ENCODE data around the gene PAM16. TPM values are rescaled to one million over a fixed set of nuclear protein-coding genes. Genes with fewer than 3 reads are reported as not detected.

The PAM16 gene
- total and polyA plus RNA-seq, 3 experiments from 2014 or later, result 38.6 to 70.2 (median 66.6) TPM

GRCh38 chr16:4386451-4386805 lies 35.3 kb upstream of the PAM16 start:
- H3K36me3 Mint-ChIP-seq, result peaks cover 0 to 85% (median 4%) of the 10 kb centered on the region in 3 donors
- peaks cover 0 to 9% (median 2%) of the 10 kb centered on the region in 3 donors for H3K4me1 Mint-ChIP-seq
- POLR2A ChIA-PET, result no interaction called here
- no peaks in the 10 kb centered on the region for H3K27me3 Mint-ChIP-seq
- CTCF ChIA-PET, result no interaction called here
- no peaks in the 10 kb centered on the region for H3K4me1 ChIP-seq (ENCODE audit: insufficient read depth, low read length)
- H3K4me3 Mint-ChIP-seq, result peak overlapping the region in 1 of 7 donors; percentile 52
- H3K27me3 ChIP-seq (ENCODE audit: insufficient read depth, low read length, poor library complexity, severe bottlenecking), result no peaks in the 10 kb centered on the region
- H3K27ac ChIP-seq (ENCODE audit: low read depth, low read length), result no peak overlapping the region
- H3K27ac Mint-ChIP-seq, result peak overlapping the region in 4 of 8 donors; percentile 17 to 79 (median 44)
- H3K4me3 ChIP-seq (ENCODE audit: low read length), result no peak overlapping the region
- peaks cover 31% of the 10 kb centered on the region for H3K36me3 ChIP-seq (ENCODE audit: insufficient read depth, low read length)
- H3K9me3 ChIP-seq (ENCODE audit: low read length), result no peaks in the 10 kb centered on the region
- DNase-seq, result no peak
- H3K9me3 Mint-ChIP-seq, result peaks cover 0 to 2% (median 0%) of the 10 kb centered on the region in 5 donors

GRCh38 chr16:4385789-4386450 lies 34.8 kb upstream of the PAM16 start:
- Mint-ChIP-seq H3K4me3 (peak overlapping the region in 1 of 7 donors; percentile 52), H3K9me3 (peaks cover 0 to 2% (median 0%) of the 10 kb centered on the region in 5 donors), H3K4me1 (peaks cover 0 to 9% (median 2%) of the 10 kb centered on the region in 3 donors), H3K27me3 (no peaks in the 10 kb centered on the region), H3K27ac (peak overlapping the region in 2 of 8 donors; percentile 15 to 79), H3K36me3 (peaks cover 0 to 84% (median 4%) of the 10 kb centered on the region in 3 donors)
- H3K36me3 ChIP-seq (ENCODE audit: insufficient read depth, low read length), result peaks cover 31% of the 10 kb centered on the region
- H3K27me3 ChIP-seq (ENCODE audit: insufficient read depth, low read length, poor library complexity, severe bottlenecking), result no peaks in the 10 kb centered on the region
- ChIA-PET CTCF (no interaction called here), POLR2A (no interaction called here)
- no peaks in the 10 kb centered on the region for H3K9me3 ChIP-seq (ENCODE audit: low read length)
- no peak overlapping the region for H3K4me3 ChIP-seq (ENCODE audit: low read length)
- no peak for DNase-seq
- H3K4me1 ChIP-seq (ENCODE audit: insufficient read depth, low read length), result no peaks in the 10 kb centered on the region
- no peak overlapping the region for H3K27ac ChIP-seq (ENCODE audit: low read depth, low read length)

GRCh38 chr16:4385066-4385788 lies 34.1 kb upstream of the PAM16 start:
- no peaks in the 10 kb centered on the region for H3K4me1 ChIP-seq (ENCODE audit: insufficient read depth, low read length)
- ChIA-PET POLR2A (no interaction called here), CTCF (no interaction called here)
- DNase-seq, result no peak
- H3K36me3 Mint-ChIP-seq, result peaks cover 0 to 84% (median 4%) of the 10 kb centered on the region in 3 donors
- H3K4me1 Mint-ChIP-seq, result peaks cover 0 to 13% (median 1%) of the 10 kb centered on the region in 3 donors
- no peaks in the 10 kb centered on the region for H3K9me3 ChIP-seq (ENCODE audit: low read length)
- H3K9me3 Mint-ChIP-seq, result peaks cover 0 to 2% (median 0%) of the 10 kb centered on the region in 5 donors
- no peaks in the 10 kb centered on the region for H3K27me3 Mint-ChIP-seq
- peaks cover 30% of the 10 kb centered on the region for H3K36me3 ChIP-seq (ENCODE audit: insufficient read depth, low read length)
- H3K27me3 ChIP-seq (ENCODE audit: insufficient read depth, low read length, poor library complexity, severe bottlenecking), result no peaks in the 10 kb centered on the region
- no peak overlapping the region for H3K4me3 ChIP-seq (ENCODE audit: low read length)
- H3K27ac Mint-ChIP-seq, result peak overlapping the region in 2 of 8 donors; percentile 33 to 79
- H3K27ac ChIP-seq (ENCODE audit: low read depth, low read length), result no peak overlapping the region
- H3K4me3 Mint-ChIP-seq, result no peak overlapping the region

GRCh38 chr16:4384509-4384942 lies 33.4 kb upstream of the PAM16 start:
- Histone ChIP-seq H3K9me3 (ENCODE audit: low read length) (no peaks in the 10 kb centered on the region), H3K4me1 (ENCODE audit: insufficient read depth, low read length) (no peaks in the 10 kb centered on the region), H3K27me3 (ENCODE audit: insufficient read depth, low read length, poor library complexity, severe bottlenecking) (no peaks in the 10 kb centered on the region), H3K27ac (ENCODE audit: low read depth, low read length) (no peak overlapping the region), H3K36me3 (ENCODE audit: insufficient read depth, low read length) (peaks cover 29% of the 10 kb centered on the region), H3K4me3 (ENCODE audit: low read length) (no peak overlapping the region)
- no peak overlapping the region for H3K4me3 Mint-ChIP-seq
- H3K9me3 Mint-ChIP-seq, result peaks cover 0 to 2% (median 0%) of the 10 kb centered on the region in 5 donors
- peaks cover 0 to 11% (median 0%) of the 10 kb centered on the region in 3 donors for H3K4me1 Mint-ChIP-seq
- no peaks in the 10 kb centered on the region for H3K27me3 Mint-ChIP-seq
- CTCF ChIA-PET, result no interaction called here
- H3K27ac Mint-ChIP-seq, result peak overlapping the region in 1 of 8 donors; percentile 79
- no peak for DNase-seq
- H3K36me3 Mint-ChIP-seq, result peaks cover 0 to 80% (median 2%) of the 10 kb centered on the region in 3 donors
- POLR2A ChIA-PET, result no interaction called here

- CTCF ChIA-PET, result no interaction called here
- DNase-seq, result no peak
- POLR2A ChIA-PET, result no interaction called here
- peaks cover 0 to 78% (median 2%) of the 10 kb centered on the region in 3 donors for H3K36me3 Mint-ChIP-seq
- peak overlapping the region in 1 of 8 donors; percentile 63 for H3K27ac Mint-ChIP-seq
- Histone ChIP-seq H3K27me3 (ENCODE audit: insufficient read depth, low read length, poor library complexity, severe bottlenecking) (no peaks in the 10 kb centered on the region), H3K27ac (ENCODE audit: low read depth, low read length) (no peak overlapping the region), H3K4me1 (ENCODE audit: insufficient read depth, low read length) (no peaks in the 10 kb centered on the region), H3K36me3 (ENCODE audit: insufficient read depth, low read length) (peaks cover 29% of the 10 kb centered on the region), H3K4me3 (ENCODE audit: low read length) (no peak overlapping the region), H3K9me3 (ENCODE audit: low read length) (no peaks in the 10 kb centered on the region)
- H3K9me3 Mint-ChIP-seq, result peaks cover 0 to 2% (median 0%) of the 10 kb centered on the region in 5 donors
- H3K4me3 Mint-ChIP-seq, result no peak overlapping the region
- peaks cover 0 to 16% (median 0%) of the 10 kb centered on the region in 3 donors for H3K4me1 Mint-ChIP-seq
- H3K27me3 Mint-ChIP-seq, result no peaks in the 10 kb centered on the region
These were observed 32.7 kb upstream of the PAM16 start for GRCh38 chr16:4383591-4384444.

- no peaks in the 10 kb centered on the region for H3K27me3 Mint-ChIP-seq
- no peak for DNase-seq
- peaks cover 1 to 22% (median 2%) of the 10 kb centered on the region in 3 donors for H3K4me1 Mint-ChIP-seq
- H3K27ac ChIP-seq (ENCODE audit: low read depth, low read length), result no peak overlapping the region
- H3K4me1 ChIP-seq (ENCODE audit: insufficient read depth, low read length), result no peaks in the 10 kb centered on the region
- CTCF ChIA-PET, result no interaction called here
- H3K4me3 ChIP-seq (ENCODE audit: low read length), result no peak overlapping the region
- H3K9me3 ChIP-seq (ENCODE audit: low read length), result no peaks in the 10 kb centered on the region
- peaks cover 29% of the 10 kb centered on the region for H3K36me3 ChIP-seq (ENCODE audit: insufficient read depth, low read length)
- peak overlapping the region in 1 of 8 donors; percentile 63 for H3K27ac Mint-ChIP-seq
- POLR2A ChIA-PET, result no interaction called here
- H3K27me3 ChIP-seq (ENCODE audit: insufficient read depth, low read length, poor library complexity, severe bottlenecking), result no peaks in the 10 kb centered on the region
- H3K36me3 Mint-ChIP-seq, result peaks cover 0 to 80% (median 2%) of the 10 kb centered on the region in 3 donors
- peak overlapping the region in 2 of 7 donors; percentile 20 to 44 for H3K4me3 Mint-ChIP-seq
- H3K9me3 Mint-ChIP-seq, result peaks cover 0 to 2% (median 0%) of the 10 kb centered on the region in 5 donors
These were observed 31.8 kb upstream of the PAM16 start for GRCh38 chr16:4382795-4383357.

GRCh38 chr16:4381935-4382794 lies 31.0 kb upstream of the PAM16 start:
- no peak overlapping the region for H3K4me3 ChIP-seq (ENCODE audit: low read length)
- no peaks in the 10 kb centered on the region for H3K9me3 ChIP-seq (ENCODE audit: low read length)
- ChIA-PET CTCF (interaction anchor here (1.0 kb wide), 1 partner anchor 31 kb away, joined by 3 read pairs; no protein-coding TSS in a partner anchor), POLR2A (no interaction called here)
- H3K4me3 Mint-ChIP-seq, result peak overlapping the region in 1 of 7 donors; percentile 68
- H3K36me3 Mint-ChIP-seq, result peaks cover 0 to 78% (median 2%) of the 10 kb centered on the region in 3 donors
- no peaks in the 10 kb centered on the region for H3K27me3 Mint-ChIP-seq
- H3K27ac ChIP-seq (ENCODE audit: low read depth, low read length), result no peak overlapping the region
- no peak overlapping the region for H3K27ac Mint-ChIP-seq
- H3K36me3 ChIP-seq (ENCODE audit: insufficient read depth, low read length), result peaks cover 29% of the 10 kb centered on the region
- peak in 1 of 5 donors; percentile 15 for DNase-seq
- H3K4me1 Mint-ChIP-seq, result peaks cover 3 to 28% (median 5%) of the 10 kb centered on the region in 3 donors
- H3K9me3 Mint-ChIP-seq, result peaks cover 0 to 2% (median 0%) of the 10 kb centered on the region in 5 donors
- no peaks in the 10 kb centered on the region for H3K4me1 ChIP-seq (ENCODE audit: insufficient read depth, low read length)
- H3K27me3 ChIP-seq (ENCODE audit: insufficient read depth, low read length, poor library complexity, severe bottlenecking), result no peaks in the 10 kb centered on the region

Data from CD8-positive, alpha-beta memory T cell (primary cell).